SK-N-SH (cell line): ENCODE measurements around the gene WWP2. TPM values are rescaled to one million over a fixed set of nuclear protein-coding genes. Genes with fewer than 3 reads are reported as not detected.

ENCODE experiments used
- CTCF ChIA-PET: fragments of 300-600, 350-600 bp; formaldehyde crosslinking; extraction: SDS; loops from one replicate; lab custom pipeline; 2021; lab: Yijun Ruan, JAX
- POLR2A ChIA-PET: fragments of 350-600 bp; sonication (Branson Sonifier 250); formaldehyde crosslinking; extraction: SDS; loops from one replicate; lab custom pipeline; 2020; ENCODE audit warnings: antibody characterized with exemption, inconsistent platforms; lab: Yijun Ruan, JAX
- DNase-seq: peaks from one replicate; pipeline ENCODE4 v3.0.0; 2012
- H2AFZ ChIP-seq: fragments of 200-600 bp; sonication (generic); 2 replicates; pipeline ENCODE4 v1.8.1; 2016; ENCODE audit warnings: antibody characterized with exemption, mild to moderate bottlenecking, low read depth
- H3F3A ChIP-seq: fragments of 200-600 bp; sonication (generic); replicated peaks from 2 replicates; pipeline ENCODE3; 2016; ENCODE audit warnings: antibody characterized with exemption, mild to moderate bottlenecking; ENCODE audit not compliant: insufficient read depth
- H3K27ac ChIP-seq, 2 experiments: fragments of 200-500 bp in 1 of 2; fragments of 200-600 bp in 1 of 2; sonication (Bioruptor generic) in 1 of 2; sonication (generic), shearing (Covaris generic) in 1 of 2; 2 replicates each; pipeline versions ENCODE4 v1.5.1 to v1.6.1; 2014 to 2016; ENCODE audit warnings: low read depth in 2 of 2, inconsistent platforms in 1 of 2, low read length in 1 of 2, mild to moderate bottlenecking in 1 of 2, mixed read lengths in 1 of 2
- H3K27me3 ChIP-seq: fragments of 200-600 bp; sonication (generic), shearing (Covaris generic); 2 replicates; pipeline ENCODE4 v1.6.1; 2016; ENCODE audit warnings: mixed run types; ENCODE audit not compliant: insufficient read depth
- H3K36me3 ChIP-seq, 2 experiments: fragments of 200-500 bp in 1 of 2; fragments of 200-600 bp in 1 of 2; sonication (Bioruptor generic) in 1 of 2; sonication (generic) in 1 of 2; replicated peaks in 1 of 2; 2 replicates each; pipeline versions ENCODE3 to v1.5.1; 2014 to 2016; ENCODE audit warnings: low read length in 1 of 2, mild to moderate bottlenecking in 1 of 2; ENCODE audit not compliant: insufficient read depth in 2 of 2, control insufficient read depth in 1 of 2
- H3K4me1 ChIP-seq, 2 experiments: fragments of 200-500 bp in 1 of 2; fragments of 200-600 bp in 1 of 2; sonication (Bioruptor generic) in 1 of 2; sonication (generic), shearing (Covaris generic) in 1 of 2; 2 replicates each; pipeline versions ENCODE4 v1.5.1 to v1.6.1; 2014 to 2016; ENCODE audit warnings: low read depth in 1 of 2, low read length in 1 of 2, mixed run types in 1 of 2; ENCODE audit not compliant: insufficient read depth in 2 of 2, control insufficient read depth in 1 of 2
- H3K4me2 ChIP-seq: fragments of 200-600 bp; sonication (generic), shearing (Covaris generic); 2 replicates; pipeline ENCODE4 v1.6.1; 2017; ENCODE audit warnings: mixed run types
- H3K4me3 ChIP-seq, 2 experiments: fragments of 200-500 bp in 1 of 2; fragments of 200-600 bp in 1 of 2; sonication (Bioruptor generic) in 1 of 2; sonication (generic), shearing (Covaris generic) in 1 of 2; 2 replicates each; pipeline versions ENCODE4 v1.5.1 to v1.8.1; 2014 to 2016; ENCODE audit warnings: low read depth in 2 of 2, inconsistent platforms in 1 of 2, low read length in 1 of 2, mild to moderate bottlenecking in 1 of 2, mixed read lengths in 1 of 2, moderate library complexity in 1 of 2
- H3K79me2 ChIP-seq: fragments of 200-600 bp; sonication (generic); 2 replicates; pipeline ENCODE4 v1.8.1; 2017; ENCODE audit warnings: mild to moderate bottlenecking; ENCODE audit not compliant: insufficient read depth
- H3K9ac ChIP-seq: fragments of 200-600 bp; sonication (generic); 2 replicates; pipeline ENCODE4 v1.6.1; 2017; ENCODE audit warnings: mixed run types
- H3K9me2 ChIP-seq: fragments of 200-600 bp; sonication (generic); 2 replicates; pipeline ENCODE4 v1.6.1; 2017; ENCODE audit warnings: mixed run types
- H3K9me3 ChIP-seq: fragments of 200-600 bp; sonication (generic); 2 replicates; pipeline ENCODE4 v1.6.1; 2017; ENCODE audit warnings: mixed run types, mild to moderate bottlenecking, moderate library complexity
- H4K20me1 ChIP-seq: fragments of 200-600 bp; sonication (generic); 2 replicates; pipeline ENCODE4 v1.6.1; 2017; ENCODE audit warnings: mild to moderate bottlenecking, mixed run types; ENCODE audit not compliant: insufficient read depth
- ELF1 ChIP-seq: IDR thresholded peaks from 2 replicates; pipeline ENCODE4 v1.4.0; 2012
- FOXJ3 ChIP-seq: sonication (generic); formaldehyde crosslinking; IDR thresholded peaks from 2 replicates; pipeline ENCODE4 v1.5.1; 2020; ENCODE audit warnings: mild to moderate bottlenecking, missing genetic modification reagents
- GATA2 ChIP-seq: sonication (generic); formaldehyde crosslinking; IDR thresholded peaks from 2 replicates; pipeline ENCODE4 v1.5.0; 2020; ENCODE audit warnings: mild to moderate bottlenecking, missing genetic modification reagents
- JUND ChIP-seq: IDR thresholded peaks from 2 replicates; pipeline ENCODE4 v1.4.0; 2012
- MXI1 ChIP-seq: IDR thresholded peaks from 2 replicates; pipeline ENCODE4 v1.6.1; 2012; ENCODE audit warnings: mild to moderate bottlenecking, low read depth, low read length, improper control_type of control experiment
- RAD21 ChIP-seq: IDR thresholded peaks from 2 replicates; pipeline ENCODE4 v1.6.1; 2012; ENCODE audit warnings: mild to moderate bottlenecking, low read length
- SMC3 ChIP-seq: IDR thresholded peaks from 2 replicates; pipeline ENCODE4 v1.6.1; 2012; ENCODE audit warnings: low read depth, low read length, improper control_type of control experiment
- TCF12 ChIP-seq: IDR thresholded peaks from 2 replicates; pipeline ENCODE4 v1.4.0; 2012
- YY1 ChIP-seq: IDR thresholded peaks from 2 replicates; pipeline ENCODE4 v1.4.0; 2012; ENCODE audit warnings: low read depth, mild to moderate bottlenecking
- ZBTB33 ChIP-seq: IDR thresholded peaks from 2 replicates; pipeline ENCODE4 v1.4.0; 2012; ENCODE audit warnings: low read depth, borderline replicate concordance
- WGBS: methylation state at CpG from one replicate; pipeline ENCODE4 v1.1.6; 2017; ENCODE audit warnings: low lambda C conversion rate; 5-methylcytosine and 5-hydroxymethylcytosine counted together
- polyA plus RNA-seq, 3 experiments: library from polyadenylated mRNA; depleted of rRNA; stranded (reverse); fragments of >200 nt; gene quantifications; 2 replicates each; pipeline ENCODE4 v1.2.3, GENCODE V29; 2012
- TF ChIP-seq, protein P1 (sequence below): IDR thresholded peaks from 2 replicates; pipeline ENCODE4 v1.6.1; 2012; ENCODE audit warnings: mild to moderate bottlenecking, low read depth, low read length, moderate library complexity
- TF ChIP-seq, protein P2 (sequence below): fragments of 150-350 bp; IDR thresholded peaks from 2 replicates; pipeline ENCODE4 v1.6.1; 2016; ENCODE audit warnings: mild to moderate bottlenecking, low read depth, low read length
- TF ChIP-seq, protein P3 (sequence below): fragments of 150-350 bp; IDR thresholded peaks from 2 replicates; pipeline ENCODE4 v1.6.1; 2017; ENCODE audit warnings: antibody characterized with exemption, low read length, low read depth, borderline replicate concordance

WWP2 gene
- polyA plus RNA-seq, 1 of the 3 experiments (the other 2 are of a cell fraction), result 13.3 TPM

GRCh38 chr16:69934044-69934443 lies 171.9 kb downstream of the WWP2 start:
- no peak overlapping the region for H3K4me2 ChIP-seq
- H4K20me1 ChIP-seq, result no peaks in the 10 kb centered on the region
- peaks cover 3 to 41% of the 10 kb centered on the region in 2 experiments for H3K36me3 ChIP-seq
- H3K27me3 ChIP-seq, result no peaks in the 10 kb centered on the region
- no peak for DNase-seq
- H3K4me1 ChIP-seq, result no peaks in the 10 kb centered on the region; a peak in 1 of 4 replicates
- H2AFZ ChIP-seq, result no peak overlapping the region
- H3K79me2 ChIP-seq, result no peaks in the 10 kb centered on the region
- H3K9ac ChIP-seq, result no peak overlapping the region
- POLR2A ChIA-PET, result no interaction called here
- no peaks in the 10 kb centered on the region for H3K9me2 ChIP-seq
- no peaks in the 10 kb centered on the region for H3F3A ChIP-seq
- H3K4me3 ChIP-seq, result no peak overlapping the region
- H3K9me3 ChIP-seq, result no peaks in the 10 kb centered on the region
- CTCF ChIA-PET, result interaction anchor here (1.9 to 9.3 kb wide), 2 partner anchors 138 to 180 kb away, joined by 7 to 65 read pairs; partner anchors contain the start of gene NOB1
- 94% methylated on average over 9 of the region's 10 CpGs for WGBS
- no peak for TF ChIP-seq ELF1
- TF ChIP-seq, protein P1, sequence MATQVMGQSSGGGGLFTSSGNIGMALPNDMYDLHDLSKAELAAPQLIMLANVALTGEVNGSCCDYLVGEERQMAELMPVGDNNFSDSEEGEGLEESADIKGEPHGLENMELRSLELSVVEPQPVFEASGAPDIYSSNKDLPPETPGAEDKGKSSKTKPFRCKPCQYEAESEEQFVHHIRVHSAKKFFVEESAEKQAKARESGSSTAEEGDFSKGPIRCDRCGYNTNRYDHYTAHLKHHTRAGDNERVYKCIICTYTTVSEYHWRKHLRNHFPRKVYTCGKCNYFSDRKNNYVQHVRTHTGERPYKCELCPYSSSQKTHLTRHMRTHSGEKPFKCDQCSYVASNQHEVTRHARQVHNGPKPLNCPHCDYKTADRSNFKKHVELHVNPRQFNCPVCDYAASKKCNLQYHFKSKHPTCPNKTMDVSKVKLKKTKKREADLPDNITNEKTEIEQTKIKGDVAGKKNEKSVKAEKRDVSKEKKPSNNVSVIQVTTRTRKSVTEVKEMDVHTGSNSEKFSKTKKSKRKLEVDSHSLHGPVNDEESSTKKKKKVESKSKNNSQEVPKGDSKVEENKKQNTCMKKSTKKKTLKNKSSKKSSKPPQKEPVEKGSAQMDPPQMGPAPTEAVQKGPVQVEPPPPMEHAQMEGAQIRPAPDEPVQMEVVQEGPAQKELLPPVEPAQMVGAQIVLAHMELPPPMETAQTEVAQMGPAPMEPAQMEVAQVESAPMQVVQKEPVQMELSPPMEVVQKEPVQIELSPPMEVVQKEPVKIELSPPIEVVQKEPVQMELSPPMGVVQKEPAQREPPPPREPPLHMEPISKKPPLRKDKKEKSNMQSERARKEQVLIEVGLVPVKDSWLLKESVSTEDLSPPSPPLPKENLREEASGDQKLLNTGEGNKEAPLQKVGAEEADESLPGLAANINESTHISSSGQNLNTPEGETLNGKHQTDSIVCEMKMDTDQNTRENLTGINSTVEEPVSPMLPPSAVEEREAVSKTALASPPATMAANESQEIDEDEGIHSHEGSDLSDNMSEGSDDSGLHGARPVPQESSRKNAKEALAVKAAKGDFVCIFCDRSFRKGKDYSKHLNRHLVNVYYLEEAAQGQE, result no peak
- TF ChIP-seq GATA2, result no peak
- TF ChIP-seq YY1, result no peak
- TF ChIP-seq FOXJ3 (CRISPR knock-in tag), result no peak
- TF ChIP-seq SMC3, result no peak
- no peak for TF ChIP-seq TCF12
- TF ChIP-seq RAD21, result no peak
- no peak for TF ChIP-seq ZBTB33
- TF ChIP-seq MXI1, result no peak
- TF ChIP-seq, protein P2, sequence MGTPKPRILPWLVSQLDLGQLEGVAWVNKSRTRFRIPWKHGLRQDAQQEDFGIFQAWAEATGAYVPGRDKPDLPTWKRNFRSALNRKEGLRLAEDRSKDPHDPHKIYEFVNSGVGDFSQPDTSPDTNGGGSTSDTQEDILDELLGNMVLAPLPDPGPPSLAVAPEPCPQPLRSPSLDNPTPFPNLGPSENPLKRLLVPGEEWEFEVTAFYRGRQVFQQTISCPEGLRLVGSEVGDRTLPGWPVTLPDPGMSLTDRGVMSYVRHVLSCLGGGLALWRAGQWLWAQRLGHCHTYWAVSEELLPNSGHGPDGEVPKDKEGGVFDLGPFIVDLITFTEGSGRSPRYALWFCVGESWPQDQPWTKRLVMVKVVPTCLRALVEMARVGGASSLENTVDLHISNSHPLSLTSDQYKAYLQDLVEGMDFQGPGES, result no peak
- TF ChIP-seq, protein P3, sequence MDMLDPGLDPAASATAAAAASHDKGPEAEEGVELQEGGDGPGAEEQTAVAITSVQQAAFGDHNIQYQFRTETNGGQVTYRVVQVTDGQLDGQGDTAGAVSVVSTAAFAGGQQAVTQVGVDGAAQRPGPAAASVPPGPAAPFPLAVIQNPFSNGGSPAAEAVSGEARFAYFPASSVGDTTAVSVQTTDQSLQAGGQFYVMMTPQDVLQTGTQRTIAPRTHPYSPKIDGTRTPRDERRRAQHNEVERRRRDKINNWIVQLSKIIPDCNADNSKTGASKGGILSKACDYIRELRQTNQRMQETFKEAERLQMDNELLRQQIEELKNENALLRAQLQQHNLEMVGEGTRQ, result no peak
- no peak for TF ChIP-seq JUND
- H3K27ac ChIP-seq, result no peak overlapping the region
